Measurements from ENCODE around the gene DCTD. TPM values are rescaled to one million over a fixed set of nuclear protein-coding genes. Genes with fewer than 3 reads are reported as not detected.

DCTD gene
- total RNA-seq, 1 experiment from 2014 or later = 113 TPM

- no peak for DNase-seq (ENCODE audit: low read depth)
These were observed 42.9 kb downstream of the DCTD start for GRCh38 chr4:182874304-182874751.

GRCh38 chr4:182873726-182874125 is 43.5 kb downstream of the DCTD start:
- DNase-seq (ENCODE audit: low read depth) = no peak

- DNase-seq (ENCODE audit: low read depth) = no peak
These were observed 43.9 kb downstream of the DCTD start for GRCh38 chr4:182873289-182873688.

GRCh38 chr4:182872886-182873285 is 44.3 kb downstream of the DCTD start:
- no peak for DNase-seq (ENCODE audit: low read depth)

- no peak for DNase-seq (ENCODE audit: low read depth)
These were observed 45.6 kb downstream of the DCTD start for GRCh38 chr4:182871616-182872015.

GRCh38 chr4:182869697-182870096 is 47.5 kb downstream of the DCTD start:
- no peak for DNase-seq (ENCODE audit: low read depth)

- DNase-seq (ENCODE audit: low read depth) = no peak
These were observed 50.4 kb downstream of the DCTD start for GRCh38 chr4:182866746-182867145.

- DNase-seq (ENCODE audit: low read depth) = no peak
These were observed 53.7 kb downstream of the DCTD start for GRCh38 chr4:182863501-182863900.

GRCh38 chr4:182862921-182863320 is 54.3 kb downstream of the DCTD start:
- DNase-seq (ENCODE audit: low read depth) = no peak

- no peak for DNase-seq (ENCODE audit: low read depth)
These were observed 54.9 kb downstream of the DCTD start for GRCh38 chr4:182862141-182862875.

- no peak for DNase-seq (ENCODE audit: low read depth)
These were observed 55.8 kb downstream of the DCTD start for GRCh38 chr4:182861346-182861745.

GRCh38 chr4:182859730-182860129 is 57.5 kb downstream of the DCTD start:
- DNase-seq (ENCODE audit: low read depth) = no peak

- DNase-seq (ENCODE audit: low read depth) = no peak
These were observed 58.5 kb downstream of the DCTD start for GRCh38 chr4:182858711-182859110.

- DNase-seq (ENCODE audit: low read depth) = no peak
These were observed 60.3 kb downstream of the DCTD start for GRCh38 chr4:182856862-182857261.

- no peak for DNase-seq (ENCODE audit: low read depth)
These were observed 61.3 kb downstream of the DCTD start for GRCh38 chr4:182855877-182856276.

- no peak for DNase-seq (ENCODE audit: low read depth)
These were observed 61.9 kb downstream of the DCTD start for GRCh38 chr4:182855312-182855711.

GRCh38 chr4:182854466-182854865 is 62.7 kb downstream of the DCTD start:
- DNase-seq (ENCODE audit: low read depth) = no peak

- no peak for DNase-seq (ENCODE audit: low read depth)
These were observed 63.4 kb downstream of the DCTD start for GRCh38 chr4:182853731-182854330.

- DNase-seq (ENCODE audit: low read depth) = no peak
These were observed 68.5 kb downstream of the DCTD start for GRCh38 chr4:182848685-182849084.

- DNase-seq (ENCODE audit: low read depth) = no peak
These were observed 69.4 kb downstream of the DCTD start for GRCh38 chr4:182847576-182848450.

- DNase-seq (ENCODE audit: low read depth) = no peak
These were observed 71.2 kb downstream of the DCTD start for GRCh38 chr4:182846036-182846435.

GRCh38 chr4:182845618-182846017 is 71.6 kb downstream of the DCTD start:
- DNase-seq (ENCODE audit: low read depth) = no peak
